NCI-H2171 (cell line): ENCODE results near the gene OR2D3.
"Not testable (repeated sequence)": the region's sequence is repeated elsewhere in the genome, so short reads cannot be mapped to it uniquely, and the experiment has no call there.

Experiments used
- DNase-seq: peaks from one replicate; lab custom pipeline; 2025; lab: John Stamatoyannopoulos, UW

The OR2D3 gene

DNA sequence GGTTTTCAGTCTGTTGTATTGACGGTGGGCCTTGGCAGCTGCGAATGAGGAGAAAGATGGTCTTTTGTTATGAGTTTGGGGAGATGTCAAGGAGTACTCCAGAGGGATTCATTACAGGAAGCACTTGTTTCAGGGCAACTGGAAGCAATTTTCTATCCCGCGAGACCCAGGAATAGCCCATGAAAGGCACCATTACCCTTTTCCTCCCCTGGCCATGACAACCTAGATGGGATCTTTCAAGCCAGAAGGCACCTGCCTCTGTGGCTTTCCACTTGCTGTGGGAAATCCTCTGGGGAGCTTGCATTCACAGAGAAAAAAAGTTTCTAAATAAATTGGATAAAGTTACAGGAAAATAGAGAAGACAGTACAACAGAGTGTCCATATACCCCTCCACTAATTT, 8.1 kb downstream of the OR2D3 start:
- DNase-seq: no peak

DNA sequence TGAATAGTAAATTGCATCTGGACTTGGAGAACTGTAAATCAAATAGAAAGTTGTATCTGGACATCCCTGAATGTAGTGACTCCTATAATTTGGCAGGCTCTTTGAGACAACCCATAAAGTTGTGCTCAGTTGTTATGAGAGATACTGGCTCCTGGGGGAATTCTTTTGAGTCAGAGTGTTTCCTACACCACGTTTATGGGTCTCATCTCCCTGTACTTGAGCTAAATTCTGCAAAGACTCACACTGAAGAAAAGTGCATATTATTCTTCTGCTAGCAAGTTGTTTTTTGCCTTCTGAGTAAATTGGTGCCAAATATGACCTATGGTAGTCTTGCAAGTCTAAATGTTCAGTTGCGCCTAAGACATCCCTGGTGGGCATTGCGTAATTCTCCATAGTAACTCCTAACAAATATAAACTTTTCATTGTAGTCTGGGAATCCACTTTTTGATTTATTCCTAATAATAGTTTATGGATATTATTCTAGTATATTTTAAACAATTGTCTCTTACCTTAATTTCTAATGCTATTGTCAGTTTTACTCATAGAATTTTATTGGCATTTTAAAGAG, 10.4 kb downstream of the OR2D3 start:
- no peak for DNase-seq

DNA sequence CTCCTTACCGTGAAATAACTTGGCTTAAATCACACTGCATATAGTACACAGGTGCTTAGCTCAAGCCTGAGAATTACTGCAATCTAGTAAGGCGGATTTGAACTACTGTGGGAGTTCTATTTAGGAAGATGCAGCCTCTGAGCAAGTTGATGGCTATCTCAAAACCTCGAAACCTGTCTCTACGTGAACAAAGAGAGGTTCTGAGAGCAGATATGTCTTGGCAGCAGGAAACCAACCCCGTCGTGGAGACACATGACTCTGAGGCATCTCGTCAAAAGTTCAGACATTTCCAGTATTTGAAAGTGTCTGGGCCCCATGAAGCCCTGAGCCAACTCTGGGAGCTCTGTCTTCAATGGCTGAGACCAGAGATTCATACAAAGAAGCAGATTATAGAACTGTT, 11.3 kb downstream of the OR2D3 start:
- DNase-seq: no peak

DNA sequence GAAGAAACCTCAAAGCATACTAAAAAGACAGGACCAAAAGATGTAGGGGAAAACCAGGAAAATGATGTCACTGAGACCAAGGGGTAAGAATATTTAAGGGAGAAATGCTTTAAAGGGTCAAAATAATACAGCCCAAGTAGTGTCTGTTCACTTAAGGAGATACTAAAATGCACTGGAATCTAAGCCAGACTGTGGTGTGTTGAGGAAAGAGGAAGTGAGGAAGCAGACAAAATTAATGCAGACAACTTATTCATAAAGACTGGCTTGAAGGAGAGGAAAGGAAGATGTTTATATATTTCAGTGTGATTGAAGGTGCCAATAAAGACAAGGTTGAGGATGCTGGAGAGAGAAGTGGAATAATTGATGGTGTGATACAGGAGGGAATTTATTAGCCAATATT, 21.2 kb downstream of the OR2D3 start:
- no peak for DNase-seq

DNA sequence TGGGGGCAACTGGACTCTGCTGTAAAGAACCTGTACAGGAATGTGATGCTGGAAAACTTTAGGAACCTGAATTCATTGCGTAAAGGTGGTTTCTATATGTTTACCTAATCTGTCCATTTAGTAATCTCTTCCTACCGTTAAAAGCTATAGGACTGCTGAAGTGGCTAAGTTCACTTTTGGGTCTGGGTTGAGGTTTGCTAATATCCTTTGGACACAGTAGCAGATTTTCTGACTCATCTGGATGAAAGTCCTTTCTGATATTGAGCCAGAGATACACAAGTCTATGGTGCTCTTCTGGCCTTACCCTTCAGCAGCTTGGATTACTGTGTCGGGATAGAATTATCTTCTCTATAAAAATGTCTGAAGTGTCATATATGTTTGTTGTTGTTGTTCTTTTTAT, 22.3 kb downstream of the OR2D3 start:
- DNase-seq: no peak

DNA sequence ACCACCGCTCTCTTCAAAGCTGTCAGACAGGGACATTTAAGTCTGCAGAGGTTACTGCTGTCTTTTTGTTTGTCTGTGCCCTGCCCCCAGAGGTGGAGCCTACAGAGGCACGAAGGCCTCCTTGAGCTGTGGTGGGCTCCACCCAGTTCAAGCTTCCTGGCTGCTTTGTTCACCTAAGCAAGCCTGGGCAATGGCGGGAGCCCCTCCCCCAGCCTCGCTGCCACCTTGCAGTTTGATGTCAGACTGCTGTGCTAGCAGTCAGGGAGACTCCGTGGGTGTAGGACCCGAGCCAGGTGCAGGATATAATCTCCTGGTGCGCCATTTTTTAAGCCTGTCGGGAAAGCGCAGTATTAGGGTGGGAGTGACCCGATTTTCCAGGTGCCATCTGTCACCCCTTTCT, 33.4 kb downstream of the OR2D3 start:
- not testable (repeated sequence) for DNase-seq

DNA sequence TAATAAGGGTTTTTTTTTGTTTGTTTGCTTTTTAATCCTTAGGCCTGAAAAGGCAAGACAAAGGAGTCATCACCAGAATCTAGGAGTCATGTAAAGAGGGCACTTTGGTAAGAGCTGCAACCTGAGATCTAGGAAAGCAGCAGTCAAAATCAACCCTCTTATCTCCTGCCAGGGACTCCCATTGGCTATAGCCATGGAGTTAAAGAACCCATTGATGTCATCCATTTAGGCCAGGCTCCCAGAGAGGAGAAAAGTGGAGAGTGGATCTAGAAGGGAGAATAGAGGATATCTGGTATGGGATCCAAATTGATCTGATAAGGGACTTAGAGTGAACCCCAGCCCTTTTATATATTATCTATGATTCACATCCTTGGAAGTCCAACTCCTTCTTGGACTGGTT, 41.3 kb downstream of the OR2D3 start:
- no peak for DNase-seq

DNA sequence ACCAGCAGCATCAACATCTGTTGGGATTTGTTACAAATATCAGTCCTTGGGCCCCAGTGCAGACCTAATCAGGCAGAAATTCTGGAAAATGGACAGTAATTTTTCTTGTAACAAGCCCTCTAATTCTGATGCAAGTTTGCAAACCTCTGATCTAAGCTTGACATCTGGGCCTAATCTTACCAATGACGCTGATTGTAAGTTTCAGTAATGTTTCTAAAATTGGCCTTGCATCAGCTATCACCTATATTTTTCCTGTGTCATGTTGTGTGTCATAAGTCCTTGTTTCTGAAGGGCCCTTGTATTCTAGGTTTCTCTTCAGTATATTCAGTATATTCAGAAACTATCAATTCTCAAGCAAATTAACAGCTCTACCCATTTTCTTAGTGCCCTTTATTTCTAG, 41.9 kb downstream of the OR2D3 start:
- no peak for DNase-seq

DNA sequence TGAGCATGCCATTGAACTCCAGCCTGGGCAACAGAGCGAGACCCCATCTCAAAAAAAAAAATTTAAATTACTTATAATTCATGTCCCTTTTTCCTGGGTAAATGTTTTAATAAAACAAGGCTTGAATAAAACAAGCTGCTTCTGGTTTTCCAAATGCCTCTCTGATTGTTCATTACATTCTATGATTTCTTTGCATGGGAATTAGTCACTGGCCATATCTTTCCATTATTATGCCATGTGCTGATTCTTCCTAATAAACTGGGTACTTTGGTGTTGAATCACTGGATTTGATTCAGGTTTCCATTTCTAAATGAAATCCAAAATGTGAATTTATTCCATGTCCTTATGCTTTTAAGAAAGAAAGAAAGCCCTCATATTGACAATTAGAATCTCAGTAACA, 48.0 kb downstream of the OR2D3 start:
- DNase-seq: no peak

DNA sequence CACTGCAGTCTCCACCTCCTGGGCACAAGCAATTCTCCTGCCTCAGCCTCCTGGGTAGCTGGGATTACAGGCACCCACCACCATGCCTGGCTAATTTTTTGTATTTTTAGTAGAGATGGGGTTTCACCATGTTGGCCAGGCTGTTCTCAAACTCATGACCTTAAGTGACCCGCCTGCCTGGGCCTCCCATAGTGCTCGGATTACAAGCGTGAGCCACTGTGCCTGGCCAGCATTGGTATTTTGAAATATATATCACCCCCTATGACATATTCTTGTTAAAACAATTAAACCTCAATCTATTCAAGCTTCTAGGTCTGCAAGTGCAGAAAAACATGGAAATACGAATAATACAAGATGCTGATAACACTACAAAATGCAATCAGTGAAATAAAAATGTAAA, 49.1 kb downstream of the OR2D3 start:
- not testable (repeated sequence) for DNase-seq
